CD4-positive, alpha-beta T cell (primary cell): Measurements from ENCODE around the gene KIAA1671. TPM values are rescaled to one million over a fixed set of nuclear protein-coding genes. Genes with fewer than 3 reads are reported as not detected.
"Not testable (repeated sequence)": the region's sequence is repeated elsewhere in the genome, so short reads cannot be mapped to it uniquely, and the experiment has no call there.

ENCODE experiments used
- ATAC-seq: fragments of 200-7000 bp; cut with Tn5 transposase; one replicate; pipeline ENCODE4 v1.10.0; 2022; ENCODE audit warnings: mild to moderate bottlenecking; ENCODE audit not compliant: poor library complexity
- CTCF ChIA-PET: fragments of 350-600 bp; sonication (Branson Sonifier 250); formaldehyde crosslinking; loops from one replicate; lab custom pipeline; 2021; ENCODE audit warnings: antibody characterized with exemption, inconsistent platforms; lab: Charles Lee
- POLR2A ChIA-PET: fragments of 350-600 bp; sonication (Branson Sonifier 250); formaldehyde crosslinking; loops from one replicate; lab custom pipeline; 2021; ENCODE audit warnings: antibody characterized with exemption, inconsistent platforms; lab: Charles Lee
- DNase-seq, 14 experiments: peaks; one replicate each; pipeline ENCODE4 v3.0.0-alpha.2; 2013 to 2020; ENCODE audit warnings: mixed read lengths in 2 of 14
- H3K27ac ChIP-seq, 2 donors: one replicate each; pipeline versions ENCODE4 v1.5.1 to v1.7.0; 2013; ENCODE audit warnings: low read length in 2 of 2, low read depth in 1 of 2, mild to moderate bottlenecking in 1 of 2
- H3K27me3 ChIP-seq, 2 experiments: 1 replicate in 1 of 2; 2 replicates in 1 of 2; pipeline versions ENCODE4 v1.6.1 to v1.7.0; 2013; ENCODE audit warnings: low read length in 2 of 2, control low read depth in 1 of 2, mild to moderate bottlenecking in 1 of 2, moderate library complexity in 1 of 2; ENCODE audit not compliant: insufficient read depth in 2 of 2, control insufficient read depth in 1 of 2
- H3K36me3 ChIP-seq: one replicate; pipeline ENCODE4 v1.6.1; 2013; ENCODE audit warnings: low read length, control low read depth; ENCODE audit not compliant: insufficient read depth
- H3K4me1 ChIP-seq: one replicate; pipeline ENCODE4 v1.6.1; 2013; ENCODE audit warnings: low read length, control low read depth; ENCODE audit not compliant: insufficient read depth
- H3K4me3 ChIP-seq: one replicate; pipeline ENCODE4 v1.5.1; 2013; ENCODE audit warnings: mild to moderate bottlenecking, low read length, moderate library complexity
- H3K9me3 ChIP-seq, 2 experiments: 1 replicate in 1 of 2; 2 replicates in 1 of 2; pipeline versions ENCODE4 v1.6.1 to v1.7.0; 2013; ENCODE audit warnings: low read length in 2 of 2, mild to moderate bottlenecking in 2 of 2, control low read depth in 1 of 2, moderate library complexity in 1 of 2; ENCODE audit not compliant: control insufficient read depth in 1 of 2, insufficient read depth in 1 of 2
- H3K27ac Mint-ChIP-seq: one replicate; pipeline ENCODE4 v1.8.0; 2020; ENCODE audit warnings: mixed read lengths
- H3K27me3 Mint-ChIP-seq: one replicate; pipeline ENCODE4 v1.8.0; 2021; ENCODE audit warnings: mixed read lengths
- H3K36me3 Mint-ChIP-seq: one replicate; pipeline ENCODE4 v1.8.0; 2021; ENCODE audit warnings: low read depth, mixed read lengths
- H3K4me1 Mint-ChIP-seq: one replicate; pipeline ENCODE4 v1.8.0; 2021; ENCODE audit warnings: low read depth, mixed read lengths
- H3K4me3 Mint-ChIP-seq: one replicate; pipeline ENCODE4 v1.8.0; 2020; ENCODE audit warnings: mild to moderate bottlenecking, mixed read lengths
- H3K9me3 Mint-ChIP-seq: one replicate; pipeline ENCODE4 v1.8.0; 2020; ENCODE audit warnings: mixed read lengths
- intact Hi-C, 2 experiments: fragments of 100-400 bp; cut with DNase I in 1 of 2; cut with micrococcal nuclease in 1 of 2; formaldehyde crosslinking; loops; one replicate each; pipeline versions ENCODE4 v1.15.1 to v1.9.0; 2023 to 2025; cut with DNase I, micrococcal nuclease
- total RNA-seq, 174 experiments: library from RNA in 2 of 174; stranded (reverse) in 2 of 174; gene quantifications; one replicate each; pipeline ENCODE4 v1.2.3 and lab custom pipeline; 2021 to 2026
- TF ChIP-seq, protein P1 (sequence below): fragments of 200-600 bp; IDR thresholded peaks from one replicate; pipeline ENCODE4 v1.8.0; 2022; ENCODE audit warnings: antibody characterized with exemption, mild to moderate bottlenecking

The KIAA1671 gene
- total RNA-seq, 2 experiments from 2014 or later = 2.6 to 2.9 TPM

DNA sequence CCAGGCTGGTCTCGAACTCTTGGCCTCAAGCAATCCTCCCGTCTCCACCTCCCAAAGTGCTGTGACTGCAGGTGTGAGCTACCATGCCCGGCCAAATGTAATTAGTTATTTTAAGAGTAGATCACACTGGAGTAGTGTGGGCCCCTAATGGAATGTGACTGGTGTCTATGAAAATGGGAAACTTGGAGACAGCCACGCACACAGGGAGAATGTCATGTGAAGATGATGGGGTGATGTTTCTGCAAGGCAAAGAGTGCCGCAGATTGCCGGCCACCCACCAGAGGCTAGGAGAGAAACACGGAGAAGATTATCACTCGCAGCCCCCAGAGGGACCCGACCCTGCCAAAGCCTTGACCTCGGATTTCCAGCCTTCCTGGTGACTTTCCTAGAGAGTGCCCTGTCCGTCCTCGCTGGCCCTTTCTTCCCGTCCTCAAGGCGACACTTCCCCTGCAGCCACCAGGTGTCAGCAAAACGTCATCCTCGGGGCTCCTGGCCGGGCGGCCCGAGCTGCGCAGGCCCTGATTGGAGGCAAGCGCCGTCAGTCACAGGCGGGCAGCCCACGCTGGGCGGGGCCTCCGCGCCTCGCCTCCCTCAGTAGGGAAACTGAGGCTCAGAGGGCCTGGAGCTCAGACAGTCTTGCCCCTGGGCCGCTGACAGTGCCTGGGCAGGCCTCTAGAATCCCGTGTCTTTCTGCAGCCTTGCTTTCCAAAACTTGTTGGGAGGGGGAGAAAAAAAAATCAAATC is 283.2 kb downstream of the KIAA1671 start:
- Histone ChIP-seq H3K36me3 (no peaks in the 10 kb centered on the region), H3K27me3 (peaks cover 7 to 15% of the 10 kb centered on the region in 2 experiments), H3K9me3 (no peaks in the 10 kb centered on the region), H3K4me1 (peaks cover 6% of the 10 kb centered on the region), H3K27ac (no peak overlapping the region), H3K4me3 (no peak overlapping the region)
- intact Hi-C loops = loop anchor here in 1 of 2 experiments (5.0 kb wide), 1 partner anchor 1097 kb away; no protein-coding TSS in a partner anchor
- TF ChIP-seq, protein P1, sequence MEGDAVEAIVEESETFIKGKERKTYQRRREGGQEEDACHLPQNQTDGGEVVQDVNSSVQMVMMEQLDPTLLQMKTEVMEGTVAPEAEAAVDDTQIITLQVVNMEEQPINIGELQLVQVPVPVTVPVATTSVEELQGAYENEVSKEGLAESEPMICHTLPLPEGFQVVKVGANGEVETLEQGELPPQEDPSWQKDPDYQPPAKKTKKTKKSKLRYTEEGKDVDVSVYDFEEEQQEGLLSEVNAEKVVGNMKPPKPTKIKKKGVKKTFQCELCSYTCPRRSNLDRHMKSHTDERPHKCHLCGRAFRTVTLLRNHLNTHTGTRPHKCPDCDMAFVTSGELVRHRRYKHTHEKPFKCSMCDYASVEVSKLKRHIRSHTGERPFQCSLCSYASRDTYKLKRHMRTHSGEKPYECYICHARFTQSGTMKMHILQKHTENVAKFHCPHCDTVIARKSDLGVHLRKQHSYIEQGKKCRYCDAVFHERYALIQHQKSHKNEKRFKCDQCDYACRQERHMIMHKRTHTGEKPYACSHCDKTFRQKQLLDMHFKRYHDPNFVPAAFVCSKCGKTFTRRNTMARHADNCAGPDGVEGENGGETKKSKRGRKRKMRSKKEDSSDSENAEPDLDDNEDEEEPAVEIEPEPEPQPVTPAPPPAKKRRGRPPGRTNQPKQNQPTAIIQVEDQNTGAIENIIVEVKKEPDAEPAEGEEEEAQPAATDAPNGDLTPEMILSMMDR = peak; percentile 37
- POLR2A ChIA-PET = no interaction called here
- peaks cover 6% of the 10 kb centered on the region for H3K4me1 Mint-ChIP-seq
- CTCF ChIA-PET = no interaction called here
- DNase-seq (peak; percentile 25 to 71 (median 44)), ATAC-seq (peak; percentile 58)
- no peak overlapping the region for H3K4me3 Mint-ChIP-seq
- H3K9me3 Mint-ChIP-seq = no peaks in the 10 kb centered on the region
- H3K36me3 Mint-ChIP-seq = no peaks in the 10 kb centered on the region
- no peak overlapping the region for H3K27ac Mint-ChIP-seq
- peaks cover 61% of the 10 kb centered on the region for H3K27me3 Mint-ChIP-seq

DNA sequence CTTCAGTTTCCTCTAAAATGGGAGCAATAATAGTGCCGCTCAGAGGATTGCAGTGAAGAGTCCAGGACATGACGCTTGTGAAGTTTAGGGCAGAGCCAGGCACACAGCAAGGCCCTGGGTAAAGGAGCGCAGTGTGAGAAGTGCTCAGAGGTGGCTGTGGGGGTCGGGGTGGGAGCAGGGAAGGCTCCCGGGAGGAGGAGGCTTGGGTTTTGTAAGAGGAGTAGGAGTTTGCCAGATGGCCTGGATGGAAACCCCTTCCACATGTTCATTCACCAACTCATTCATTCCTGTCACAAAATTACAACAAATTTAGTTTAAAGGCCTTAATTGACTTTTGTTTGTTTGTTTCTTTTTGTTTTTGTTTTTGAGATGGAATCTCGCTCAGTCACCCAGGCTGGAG is 283.9 kb downstream of the KIAA1671 start:
- no peak overlapping the region for H3K27ac Mint-ChIP-seq
- Histone ChIP-seq H3K4me1 (peaks cover 6% of the 10 kb centered on the region), H3K36me3 (no peaks in the 10 kb centered on the region), H3K9me3 (no peaks in the 10 kb centered on the region), H3K4me3 (no peak overlapping the region), H3K27ac (no peak overlapping the region), H3K27me3 (peaks cover 5 to 15% of the 10 kb centered on the region in 2 experiments)
- no peaks in the 10 kb centered on the region for H3K9me3 Mint-ChIP-seq
- intact Hi-C loops = loop anchor here in 1 of 2 experiments (5.0 kb wide), 1 partner anchor 1096 kb away; no protein-coding TSS in a partner anchor
- TF ChIP-seq, protein P1 = no peak
- ATAC-seq (no peak), DNase-seq (no peak)
- CTCF ChIA-PET = no interaction called here
- H3K4me1 Mint-ChIP-seq = peaks cover 6% of the 10 kb centered on the region
- H3K36me3 Mint-ChIP-seq = no peaks in the 10 kb centered on the region
- H3K27me3 Mint-ChIP-seq = peaks cover 61% of the 10 kb centered on the region
- H3K4me3 Mint-ChIP-seq = no peak overlapping the region
- POLR2A ChIA-PET = no interaction called here

DNA sequence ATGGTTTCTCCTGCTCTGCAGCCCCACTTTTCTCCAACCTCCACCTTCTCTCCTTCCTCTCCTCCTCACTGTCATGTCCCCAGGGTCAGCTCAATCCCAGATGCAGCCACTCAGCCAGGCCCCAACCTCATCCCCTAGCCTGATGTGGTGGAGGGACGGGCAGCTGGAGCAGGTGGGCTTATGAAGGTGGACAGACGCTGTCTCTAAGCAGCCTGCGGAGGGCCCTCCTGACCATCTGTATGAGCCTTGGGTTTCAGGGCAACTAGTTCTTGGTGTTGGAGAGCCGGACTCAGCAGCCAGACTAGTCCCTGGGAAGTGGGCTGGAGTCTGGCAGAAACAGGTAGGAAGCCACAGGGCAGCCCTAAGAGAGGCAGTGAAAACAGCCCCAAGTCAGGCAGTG is 285.0 kb downstream of the KIAA1671 start:
- Histone ChIP-seq H3K27me3 (peaks cover 4 to 7% of the 10 kb centered on the region in 2 experiments), H3K36me3 (no peaks in the 10 kb centered on the region), H3K27ac (no peak overlapping the region), H3K4me1 (peaks cover 6% of the 10 kb centered on the region), H3K4me3 (no peak overlapping the region), H3K9me3 (no peaks in the 10 kb centered on the region)
- TF ChIP-seq, protein P1 = no peak
- peaks cover 6% of the 10 kb centered on the region for H3K4me1 Mint-ChIP-seq
- CTCF ChIA-PET = no interaction called here
- no peak overlapping the region for H3K27ac Mint-ChIP-seq
- POLR2A ChIA-PET = no interaction called here
- H3K27me3 Mint-ChIP-seq = peaks cover 54% of the 10 kb centered on the region
- H3K4me3 Mint-ChIP-seq = no peak overlapping the region
- no peaks in the 10 kb centered on the region for H3K36me3 Mint-ChIP-seq
- intact Hi-C loops = loop anchor here in 1 of 2 experiments (5.0 kb wide), 1 partner anchor 1095 kb away; no protein-coding TSS in a partner anchor
- ATAC-seq (no peak), DNase-seq (no peak)
- no peaks in the 10 kb centered on the region for H3K9me3 Mint-ChIP-seq

DNA sequence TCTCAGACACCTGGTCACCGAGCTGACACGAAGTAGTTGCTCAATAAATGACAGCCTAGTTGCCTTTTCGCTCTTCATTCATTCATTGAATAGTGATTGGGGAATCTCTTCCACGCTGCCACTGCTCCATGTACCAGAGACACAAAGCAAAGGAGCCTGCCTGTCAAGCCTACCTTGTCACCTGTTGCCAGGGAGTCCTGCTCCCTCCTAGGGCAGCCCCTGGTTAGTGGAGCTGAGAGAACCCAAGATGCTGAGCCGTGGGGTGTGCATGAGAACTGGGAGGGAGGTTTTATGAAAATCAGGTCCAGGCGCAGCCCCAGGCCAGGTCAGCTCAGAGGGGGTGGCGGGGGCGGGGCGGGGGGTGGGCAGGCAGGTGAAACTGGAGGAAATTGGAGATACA is 285.5 kb downstream of the KIAA1671 start:
- peaks cover 51% of the 10 kb centered on the region for H3K27me3 Mint-ChIP-seq
- ATAC-seq, H3K4me1 Mint-ChIP-seq, H3K36me3 Mint-ChIP-seq, H3K27me3 ChIP-seq, DNase-seq, H3K9me3 Mint-ChIP-seq, H3K4me3 ChIP-seq, H3K4me1 ChIP-seq, POLR2A ChIA-PET, H3K27ac ChIP-seq, H3K27ac Mint-ChIP-seq, H3K9me3 ChIP-seq, H3K4me3 Mint-ChIP-seq, CTCF ChIA-PET, H3K36me3 ChIP-seq: not testable (repeated sequence)
- intact Hi-C loops = loop anchor here in 1 of 2 experiments (5.0 kb wide), 1 partner anchor 1094 kb away; no protein-coding TSS in a partner anchor
